ENCODE results near the gene DHPS. TPM values are rescaled to one million over a fixed set of nuclear protein-coding genes. Genes with fewer than 3 reads are reported as not detected.

The DHPS gene
- total and polyA plus RNA-seq, 2 of the 4 experiments (the other 2 are of a cell fraction): 82.8 to 85.0 TPM

DNA sequence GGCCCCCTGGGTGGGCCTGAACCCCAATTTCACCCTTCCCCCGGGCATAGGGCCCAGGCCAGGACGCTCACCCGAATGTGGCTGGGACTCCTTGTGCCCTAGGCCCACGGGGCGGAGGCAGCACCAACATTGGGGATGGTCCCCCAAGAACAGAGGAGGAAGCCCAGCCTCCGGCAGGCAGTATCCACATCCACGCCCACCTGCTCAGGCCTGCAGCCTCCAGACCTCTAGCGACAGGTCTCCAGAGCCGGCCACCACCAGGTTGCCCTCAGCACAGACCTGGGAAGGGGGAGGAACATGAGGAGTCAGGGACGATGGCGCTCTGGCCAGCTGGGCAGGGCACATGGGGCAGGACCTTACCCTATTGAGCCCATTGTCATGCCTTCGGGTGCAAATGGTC, 7.3 kb upstream of the DHPS start:
- Histone ChIP-seq H3K14ac (replicated peaks; ENCODE audit: low read depth, low read length) (no peak overlapping the region), H4K20me1 (ENCODE audit: insufficient read depth, low read length) (no peaks in the 10 kb centered on the region), H3K4me3 (ENCODE audit: insufficient read depth, low read depth, low read length) (no peak overlapping the region), H3K4me2 (ENCODE audit: low read depth, low read length) (no peak overlapping the region), H3K18ac (ENCODE audit: low read depth, low read length) (no peak overlapping the region), H4K8ac (ENCODE audit: low read depth in 2 of 2, low read length in 2 of 2) (no peak overlapping the region), H2BK15ac (ENCODE audit: low read depth, low read length) (no peak overlapping the region), H3K9me3 (ENCODE audit: control insufficient read depth, insufficient read depth, low read length) (no peaks in the 10 kb centered on the region), H3K4ac (ENCODE audit: low read depth, low read length) (no peak overlapping the region), H3K27ac (ENCODE audit: insufficient read depth, low read length) (no peak overlapping the region), H3K9me1 (ENCODE audit: insufficient read depth, low read length) (no peaks in the 10 kb centered on the region), H2BK20ac (ENCODE audit: low read depth, low read length) (no peak overlapping the region), H2AFZ (replicated peaks; ENCODE audit: low read length, poor library complexity) (no peak overlapping the region), H2BK5ac (ENCODE audit: low read depth, low read length, poor library complexity, severe bottlenecking) (no peak overlapping the region), H2AK5ac (ENCODE audit: low read depth, low read length) (no peak overlapping the region), H3K9ac (ENCODE audit: low read depth, low read length) (no peak overlapping the region), H3K23ac (ENCODE audit: low read depth, low read length) (no peak overlapping the region), H4K91ac (ENCODE audit: insufficient read depth, low read depth, low read length) (no peak overlapping the region), H3K56ac (ENCODE audit: extremely low read depth, insufficient read depth, low read length) (no peak overlapping the region), H3K79me1 (ENCODE audit: low read depth in 1 of 2, low read length in 2 of 2) (peaks cover 0 to 7% of the 10 kb centered on the region in 2 experiments; a peak in 1 of 4 replicates), H2BK120ac (ENCODE audit: low read depth, low read length) (no peak overlapping the region), H3K4me1 (ENCODE audit: control insufficient read depth, insufficient read depth, low read length) (no peaks in the 10 kb centered on the region), H2AK9ac (replicated peaks; ENCODE audit: low read depth, low read length, poor library complexity) (no peak overlapping the region), H4K5ac (ENCODE audit: low read depth, low read length) (no peak overlapping the region), H3K27me3 (ENCODE audit: control insufficient read depth, insufficient read depth, low read length) (no peaks in the 10 kb centered on the region), H3K36me3 (ENCODE audit: control insufficient read depth, insufficient read depth, low read length) (0 out of 2 replicates have a peak, but pooled peaks cover 2% of the 10 kb centered on the region)
- 95% methylated on average over 3 of the region's 12 CpGs; no CpG with 5 or more reads in 1 of the 2 experiments for WGBS, 2 experiments (ENCODE audit: extremely low coverage in 2 of 2, insufficient read length in 1 of 2)
- TF ChIP-seq, protein P1, sequence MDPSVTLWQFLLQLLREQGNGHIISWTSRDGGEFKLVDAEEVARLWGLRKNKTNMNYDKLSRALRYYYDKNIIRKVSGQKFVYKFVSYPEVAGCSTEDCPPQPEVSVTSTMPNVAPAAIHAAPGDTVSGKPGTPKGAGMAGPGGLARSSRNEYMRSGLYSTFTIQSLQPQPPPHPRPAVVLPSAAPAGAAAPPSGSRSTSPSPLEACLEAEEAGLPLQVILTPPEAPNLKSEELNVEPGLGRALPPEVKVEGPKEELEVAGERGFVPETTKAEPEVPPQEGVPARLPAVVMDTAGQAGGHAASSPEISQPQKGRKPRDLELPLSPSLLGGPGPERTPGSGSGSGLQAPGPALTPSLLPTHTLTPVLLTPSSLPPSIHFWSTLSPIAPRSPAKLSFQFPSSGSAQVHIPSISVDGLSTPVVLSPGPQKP (IDR thresholded peaks at IDR 0.05; ENCODE audit: borderline replicate concordance, low read depth, low read length): no peak
- TF ChIP-seq MAZ (IDR thresholded peaks at IDR 0.05; ENCODE audit: borderline replicate concordance, low read depth, low read length) (no peak), NFE2L2 (IDR thresholded peaks at IDR 0.05; ENCODE audit: low read depth, low read length) (no peak), MAFK (IDR thresholded peaks at IDR 0.05; ENCODE audit: low read depth, low read length) (no peak), FOS (IDR thresholded peaks at IDR 0.05; ENCODE audit: low read depth, low read length) (no peak), CHD1 (IDR thresholded peaks at IDR 0.05; ENCODE audit: low read depth, low read length) (no peak), SMC3 (IDR thresholded peaks at IDR 0.05; ENCODE audit: low read depth, low read length) (no peak), RFX5 (IDR thresholded peaks at IDR 0.05; ENCODE audit: low read depth, low read length) (no peak), RAD21 (IDR thresholded peaks at IDR 0.05; ENCODE audit: low read length) (no peak), MXI1 (IDR thresholded peaks at IDR 0.05; ENCODE audit: borderline replicate concordance, low read depth, low read length) (no peak), CEBPB (IDR thresholded peaks at IDR 0.05; ENCODE audit: low read depth, low read length) (no peak), BHLHE40 (IDR thresholded peaks at IDR 0.05; ENCODE audit: low read depth, low read length) (no peak), POLR2A (IDR thresholded peaks at IDR 0.05; ENCODE audit: low read depth, low read length) (no peak), RCOR1 (IDR thresholded peaks at IDR 0.05; ENCODE audit: insufficient replicate concordance, low read length) (no peak)
- TF ChIP-seq, protein P2, sequence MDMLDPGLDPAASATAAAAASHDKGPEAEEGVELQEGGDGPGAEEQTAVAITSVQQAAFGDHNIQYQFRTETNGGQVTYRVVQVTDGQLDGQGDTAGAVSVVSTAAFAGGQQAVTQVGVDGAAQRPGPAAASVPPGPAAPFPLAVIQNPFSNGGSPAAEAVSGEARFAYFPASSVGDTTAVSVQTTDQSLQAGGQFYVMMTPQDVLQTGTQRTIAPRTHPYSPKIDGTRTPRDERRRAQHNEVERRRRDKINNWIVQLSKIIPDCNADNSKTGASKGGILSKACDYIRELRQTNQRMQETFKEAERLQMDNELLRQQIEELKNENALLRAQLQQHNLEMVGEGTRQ (IDR thresholded peaks at IDR 0.05; ENCODE audit: low read depth, low read length): no peak
- TF ChIP-seq, protein P3, sequence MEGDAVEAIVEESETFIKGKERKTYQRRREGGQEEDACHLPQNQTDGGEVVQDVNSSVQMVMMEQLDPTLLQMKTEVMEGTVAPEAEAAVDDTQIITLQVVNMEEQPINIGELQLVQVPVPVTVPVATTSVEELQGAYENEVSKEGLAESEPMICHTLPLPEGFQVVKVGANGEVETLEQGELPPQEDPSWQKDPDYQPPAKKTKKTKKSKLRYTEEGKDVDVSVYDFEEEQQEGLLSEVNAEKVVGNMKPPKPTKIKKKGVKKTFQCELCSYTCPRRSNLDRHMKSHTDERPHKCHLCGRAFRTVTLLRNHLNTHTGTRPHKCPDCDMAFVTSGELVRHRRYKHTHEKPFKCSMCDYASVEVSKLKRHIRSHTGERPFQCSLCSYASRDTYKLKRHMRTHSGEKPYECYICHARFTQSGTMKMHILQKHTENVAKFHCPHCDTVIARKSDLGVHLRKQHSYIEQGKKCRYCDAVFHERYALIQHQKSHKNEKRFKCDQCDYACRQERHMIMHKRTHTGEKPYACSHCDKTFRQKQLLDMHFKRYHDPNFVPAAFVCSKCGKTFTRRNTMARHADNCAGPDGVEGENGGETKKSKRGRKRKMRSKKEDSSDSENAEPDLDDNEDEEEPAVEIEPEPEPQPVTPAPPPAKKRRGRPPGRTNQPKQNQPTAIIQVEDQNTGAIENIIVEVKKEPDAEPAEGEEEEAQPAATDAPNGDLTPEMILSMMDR (conservative IDR thresholded peaks at IDR 0.05; ENCODE audit: low read depth, low read length): no peak
- POLR2A ChIA-PET (ENCODE audit: unreplicated experiment): no interaction called here
- CTCF ChIA-PET: no interaction called here
- in situ Hi-C loops (cut with MboI; ENCODE audit: low sequenced_read_pairs): no loop called here
- DNase-seq: no peak
- intact Hi-C loops (cut with micrococcal nuclease): no loop called here
- no TSS peak for BruUV-seq (replicated peaks)
- dilution Hi-C loops (cut with HindIII; ENCODE audit: low sequenced_read_pairs, unreplicated experiment): no loop called here
- ATAC-seq (ENCODE audit: low read depth): no peak
